Measurements from ENCODE around the gene DUT. TPM values are rescaled to one million over a fixed set of nuclear protein-coding genes. Genes with fewer than 3 reads are reported as not detected.

The DUT gene
- total RNA-seq, 1 donor from 2014 or later, result 100 TPM

GRCh38 chr15:48300038-48300437 lies 31.2 kb upstream of the DUT start:
- H3K9me3 ChIP-seq, result no peaks in the 10 kb centered on the region
- H3K36me3 ChIP-seq, result no peaks in the 10 kb centered on the region
- H3K27ac ChIP-seq, result no peak overlapping the region
- ATAC-seq, result no peak
- intact Hi-C loops (cut with DNase I), result no loop called here
- no peak for DNase-seq
- TF ChIP-seq CTCF (IDR thresholded peaks at IDR 0.05), result no peak
- H3K4me3 ChIP-seq, result no peak overlapping the region
- no peaks in the 10 kb centered on the region for H3K27me3 ChIP-seq (ENCODE audit: low read depth)
- H3K4me1 ChIP-seq, result no peaks in the 10 kb centered on the region

DNA sequence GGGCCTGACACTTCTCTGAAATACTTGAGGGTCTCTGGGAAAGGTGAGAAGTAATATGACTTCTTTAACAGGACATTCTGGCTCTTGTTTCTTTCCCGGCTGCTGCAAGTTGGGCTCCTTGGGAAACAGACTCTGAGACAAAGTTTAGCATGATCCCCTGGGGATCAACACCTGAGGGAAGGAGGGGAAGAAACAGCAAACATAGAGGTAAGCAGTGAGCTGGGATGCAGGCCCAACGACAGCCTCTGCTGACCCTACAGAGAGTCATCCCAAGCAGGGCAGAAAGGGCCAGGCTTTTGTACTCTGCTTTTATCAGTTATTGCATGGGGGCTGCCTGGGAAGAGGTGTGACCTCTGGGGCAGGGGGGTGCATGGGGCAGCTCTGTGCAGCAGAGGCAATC lies 26.8 kb upstream of the DUT start:
- no peak for ATAC-seq
- TF ChIP-seq CTCF (IDR thresholded peaks at IDR 0.05), result no peak
- no peaks in the 10 kb centered on the region for H3K9me3 ChIP-seq

DNA sequence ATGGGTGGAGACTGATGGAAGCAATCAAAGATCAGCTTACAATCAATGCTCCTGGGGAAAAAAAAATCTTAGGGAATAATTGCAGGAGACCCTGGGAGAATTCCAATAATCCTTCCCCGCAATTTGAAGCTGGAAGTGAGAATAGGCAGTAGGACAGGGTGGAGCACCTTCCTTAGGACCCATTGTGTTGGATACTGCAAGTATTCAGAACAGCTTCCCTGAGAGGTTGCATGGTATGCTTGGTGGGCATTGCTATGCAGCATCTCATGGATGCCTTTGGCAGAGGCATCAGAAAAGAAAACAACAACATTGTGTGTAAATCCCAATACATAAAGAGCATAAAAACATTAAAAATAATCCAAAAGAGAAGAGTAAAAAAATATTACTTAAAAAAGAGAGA lies 24.6 kb upstream of the DUT start:
- intact Hi-C loops (cut with DNase I), result no loop called here
- DNase-seq, result no peak
- H3K4me3 ChIP-seq, result no peak overlapping the region
- no peak overlapping the region for H3K27ac ChIP-seq
- no peaks in the 10 kb centered on the region for H3K9me3 ChIP-seq
- no peaks in the 10 kb centered on the region for H3K27me3 ChIP-seq (ENCODE audit: low read depth)
- no peak for ATAC-seq
- H3K36me3 ChIP-seq, result no peaks in the 10 kb centered on the region
- TF ChIP-seq CTCF (IDR thresholded peaks at IDR 0.05), result no peak
- no peaks in the 10 kb centered on the region for H3K4me1 ChIP-seq

More for the DNA sequence above, 26.8 kb upstream of the DUT start:
- Histone ChIP-seq H3K4me1 (no peaks in the 10 kb centered on the region), H3K27me3 (ENCODE audit: low read depth) (no peaks in the 10 kb centered on the region), H3K36me3 (no peaks in the 10 kb centered on the region), H3K27ac (no peak overlapping the region), H3K4me3 (no peak overlapping the region)
- no peak for DNase-seq
- intact Hi-C loops (cut with DNase I), result no loop called here

GRCh38 chr15:48307586-48307985 lies 23.6 kb upstream of the DUT start:
- no peaks in the 10 kb centered on the region for H3K9me3 ChIP-seq
- no peak for TF ChIP-seq CTCF (IDR thresholded peaks at IDR 0.05)
- H3K27me3 ChIP-seq (ENCODE audit: low read depth), result no peaks in the 10 kb centered on the region
- H3K36me3 ChIP-seq, result no peaks in the 10 kb centered on the region
- no peak overlapping the region for H3K27ac ChIP-seq
- DNase-seq (no peak), ATAC-seq (no peak)
- no peaks in the 10 kb centered on the region for H3K4me1 ChIP-seq
- intact Hi-C loops (cut with DNase I), result no loop called here
- H3K4me3 ChIP-seq, result no peak overlapping the region

DNA sequence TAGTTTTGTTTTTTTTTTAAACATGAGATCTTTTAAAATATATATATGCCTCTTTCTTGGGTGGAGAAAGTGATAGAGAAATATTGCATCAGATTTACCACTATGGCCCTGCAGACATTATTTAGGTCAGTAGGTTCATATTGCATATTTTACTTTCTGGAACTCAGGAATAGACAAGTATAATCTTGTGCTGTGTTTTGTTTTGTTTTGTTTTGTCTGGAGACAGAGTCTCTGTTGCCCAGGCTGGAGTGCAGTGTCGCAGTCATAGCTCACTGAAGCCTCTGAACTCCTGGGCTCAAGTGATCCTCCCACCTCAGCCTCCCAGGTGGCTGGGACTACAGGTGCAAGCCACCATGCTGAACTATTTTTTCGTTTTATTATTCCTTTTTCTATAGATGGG lies 21.5 kb upstream of the DUT start:
- no peak for ATAC-seq
- Histone ChIP-seq H3K36me3 (no peaks in the 10 kb centered on the region), H3K4me1 (no peaks in the 10 kb centered on the region), H3K4me3 (no peak overlapping the region), H3K27me3 (ENCODE audit: low read depth) (no peaks in the 10 kb centered on the region), H3K27ac (no peak overlapping the region), H3K9me3 (no peaks in the 10 kb centered on the region)
- TF ChIP-seq CTCF (IDR thresholded peaks at IDR 0.05), result no peak
- DNase-seq, result no peak
- intact Hi-C loops (cut with DNase I), result no loop called here

DNA sequence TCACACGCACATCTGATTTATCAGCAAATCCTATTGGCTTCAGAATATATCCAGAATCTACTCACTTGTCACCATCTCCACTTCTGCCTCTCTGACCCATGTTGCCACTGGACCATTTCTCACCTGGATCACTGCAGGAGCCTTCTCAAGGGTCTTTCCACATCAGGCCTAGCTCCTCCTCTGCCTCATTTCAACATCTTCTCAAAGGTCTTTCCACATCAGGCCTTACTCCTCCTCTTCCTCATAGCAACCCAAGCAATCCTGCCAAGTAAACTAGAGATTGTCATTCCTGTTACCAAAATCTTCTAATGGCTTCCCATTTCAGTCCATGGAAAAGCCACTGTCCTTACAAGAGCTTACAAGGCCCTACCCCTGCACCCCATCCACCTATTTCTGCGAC lies 18.0 kb upstream of the DUT start:
- Histone ChIP-seq H3K9me3 (no peaks in the 10 kb centered on the region), H3K36me3 (no peaks in the 10 kb centered on the region), H3K4me3 (no peak overlapping the region), H3K4me1 (no peaks in the 10 kb centered on the region), H3K27me3 (ENCODE audit: low read depth) (no peaks in the 10 kb centered on the region), H3K27ac (no peak overlapping the region)
- ATAC-seq (no peak), DNase-seq (no peak)
- intact Hi-C loops (cut with DNase I), result no loop called here
- TF ChIP-seq CTCF (IDR thresholded peaks at IDR 0.05), result no peak

All from lower lobe of right lung (tissue), 2 donors.